HCT116 (cell line): ENCODE data around the gene CBL. TPM values are rescaled to one million over a fixed set of nuclear protein-coding genes. Genes with fewer than 3 reads are reported as not detected.

Experiments
- ATAC-seq: fragments of 200-7000 bp; cut with Tn5 transposase; 2 replicates; pipeline ENCODE4 v1.9.1; 2020; ENCODE audit warnings: mild to moderate bottlenecking, moderate library complexity
- BruUV-seq: library from RNA; stranded (reverse); fragments of 400-500 nt; replicated peaks from 2 replicates; lab custom pipeline; 2021; lab: Mats Ljungman, UMichigan
- CTCF ChIA-PET: fragments of 300-600 bp; sonication (Branson Sonifier 250); formaldehyde crosslinking; loops from one replicate; lab custom pipeline; 2021; ENCODE audit warnings: antibody characterized with exemption; lab: Charles Lee
- POLR2A ChIA-PET: fragments of 300-600, 350-600 bp; sonication (Branson Sonifier 250); formaldehyde crosslinking; loops from one replicate; lab custom pipeline; 2021; ENCODE audit warnings: antibody characterized with exemption; lab: Charles Lee
- RAD21 ChIA-PET, 2 experiments: fragments of 300-600 bp; sonication (Branson Sonifier 250); formaldehyde crosslinking; loops; one replicate each; lab custom pipeline; 2023; ENCODE audit warnings: low total read pairs in 2 of 2; ENCODE audit not compliant: uncharacterized antibody in 2 of 2, unreplicated experiment in 2 of 2, low non-redundant PET in 1 of 2; lab: Charles Lee
- DNase-seq: peaks from one replicate; pipeline ENCODE4 v3.0.0-alpha.2; 2010; ENCODE audit warnings: low read depth, low spot score
- H2AFZ ChIP-seq: fragments of 200-600 bp; shearing (Covaris generic), sonication (generic); 2 replicates; pipeline ENCODE4 v1.6.1; 2017; ENCODE audit warnings: low read depth, mixed run types, mixed read lengths, antibody characterized with exemption, low read length; ENCODE audit not compliant: poor library complexity, severe bottlenecking
- H3K27ac ChIP-seq: 2 replicates; pipeline ENCODE4 v1.5.1; 2012; ENCODE audit warnings: low read depth, low read length
- H3K27me3 ChIP-seq: fragments of 200-600 bp; sonication (generic); 2 replicates; pipeline ENCODE4 v1.6.1; 2016; ENCODE audit warnings: mixed run types, low read length, mixed read lengths; ENCODE audit not compliant: insufficient read depth
- H3K36me3 ChIP-seq, 2 experiments: fragments of 200-500 bp in 1 of 2; fragments of 200-600 bp in 1 of 2; sonication (Bioruptor generic) in 1 of 2; sonication (generic) in 1 of 2; 2 replicates each; pipeline versions ENCODE4 v1.5.1 to v1.6.1; 2014 to 2016; ENCODE audit warnings: low read length in 2 of 2, inconsistent platforms in 1 of 2, mixed read lengths in 1 of 2, mixed run types in 1 of 2; ENCODE audit not compliant: insufficient read depth in 2 of 2, control insufficient read depth in 1 of 2
- H3K4me1 ChIP-seq, 2 experiments: fragments of 200-600 bp in 1 of 2; sonication (generic) in 1 of 2; 2 replicates each; pipeline versions ENCODE4 v1.5.1 to v1.6.1; 2012 to 2017; ENCODE audit warnings: low read length in 2 of 2, inconsistent platforms in 1 of 2, mild to moderate bottlenecking in 1 of 2, mixed read lengths in 1 of 2, mixed run types in 1 of 2, moderate library complexity in 1 of 2; ENCODE audit not compliant: insufficient read depth in 2 of 2, control insufficient read depth in 1 of 2
- H3K4me2 ChIP-seq: fragments of 200-600 bp; sonication (generic); 2 replicates; pipeline ENCODE4 v1.6.1; 2017; ENCODE audit warnings: mixed run types, low read length, mixed read lengths
- H3K4me3 ChIP-seq, 2 experiments: fragments of 200-600 bp in 1 of 2; sonication (generic) in 1 of 2; replicated peaks in 1 of 2; 2 replicates each; pipeline ENCODE4 v1.5.1; 2011 to 2016; ENCODE audit warnings: low read length in 2 of 2, control low read depth in 1 of 2, low read depth in 1 of 2, mild to moderate bottlenecking in 1 of 2, mixed read lengths in 1 of 2, mixed run types in 1 of 2
- H3K79me2 ChIP-seq: fragments of 200-600 bp; sonication (generic); 2 replicates; pipeline ENCODE4 v1.6.1; 2017; ENCODE audit warnings: mild to moderate bottlenecking, mixed run types, low read length, moderate library complexity, mixed read lengths; ENCODE audit not compliant: insufficient read depth
- H3K9ac ChIP-seq: fragments of 200-600 bp; sonication (generic); 2 replicates; pipeline ENCODE4 v1.6.1; 2016; ENCODE audit warnings: low read length, mixed read lengths
- H3K9me2 ChIP-seq: fragments of 200-600 bp; sonication (generic), shearing (Covaris generic); 2 replicates; pipeline ENCODE4 v1.6.1; 2017; ENCODE audit warnings: mixed run types, mild to moderate bottlenecking, moderate library complexity; ENCODE audit not compliant: insufficient read depth
- H3K9me3 ChIP-seq, 2 experiments: fragments of 200-500 bp in 1 of 2; fragments of 200-600 bp in 1 of 2; sonication (Bioruptor generic) in 1 of 2; sonication (generic) in 1 of 2; 2 replicates each; pipeline ENCODE4 v1.6.1; 2014 to 2017; ENCODE audit warnings: low read length in 2 of 2, mixed read lengths in 2 of 2, inconsistent platforms in 1 of 2, low read depth in 1 of 2, mild to moderate bottlenecking in 1 of 2, mixed run types in 1 of 2, moderate library complexity in 1 of 2; ENCODE audit not compliant: control insufficient read depth in 1 of 2, insufficient read depth in 1 of 2
- H4K20me1 ChIP-seq: fragments of 200-600 bp; sonication (generic), shearing (Covaris generic); 2 replicates; pipeline ENCODE4 v1.6.1; 2017; ENCODE audit warnings: mixed run types, mild to moderate bottlenecking, moderate library complexity; ENCODE audit not compliant: insufficient read depth
- CEBPB ChIP-seq: IDR thresholded peaks from 2 replicates; pipeline ENCODE4 v1.6.1; 2012; ENCODE audit warnings: low read depth
- POLR2AphosphoS5 ChIP-seq: IDR thresholded peaks from 2 replicates; pipeline ENCODE4 v1.6.1; 2011; ENCODE audit warnings: mild to moderate bottlenecking, low read depth, low read length, moderate library complexity
- RAD21 ChIP-seq: IDR thresholded peaks from 2 replicates; pipeline ENCODE4 v1.6.1; 2012; ENCODE audit warnings: low read depth, mild to moderate bottlenecking
- SIN3A ChIP-seq: IDR thresholded peaks from 2 replicates; pipeline ENCODE4 v1.6.1; 2012; ENCODE audit warnings: low read depth
- TCF7L2 ChIP-seq: IDR thresholded peaks from 2 replicates; pipeline ENCODE4 v1.7.0; 2011; ENCODE audit warnings: borderline replicate concordance, inconsistent platforms; ENCODE audit not compliant: insufficient read depth, insufficient read length; ENCODE audit errors: extremely low read depth
- ZNF274 ChIP-seq: fragments of 200-500 bp; sonication (Bioruptor generic); IDR thresholded peaks from 2 replicates; pipeline ENCODE4 v1.6.1; 2014; ENCODE audit warnings: mild to moderate bottlenecking, low read depth, low read length, inconsistent platforms
- intact Hi-C: fragments of 100-400 bp; cut with micrococcal nuclease; formaldehyde crosslinking; loops from 2 replicates; pipeline ENCODE4 v1.10.0; 2022
- total RNA-seq: library from RNA; stranded (reverse); gene quantifications from one replicate; pipeline ENCODE4 v1.2.1, GENCODE V29; 2021; ENCODE audit not compliant: unreplicated experiment
- TF ChIP-seq, protein P1 (sequence below), 3 experiments: fragments of 200-600 bp in 1 of 3; sonication (generic) in 1 of 3; IDR thresholded peaks in 2 of 3; conservative IDR thresholded peaks in 1 of 3; 2 replicates each; pipeline ENCODE4 v1.5.1; 2012 to 2017; ENCODE audit warnings: low read depth in 2 of 3, low read length in 2 of 3, antibody characterized with exemption in 1 of 3, borderline replicate concordance in 1 of 3, control low read depth in 1 of 3, mild to moderate bottlenecking in 1 of 3, mixed read lengths in 1 of 3, mixed run types in 1 of 3, moderate library complexity in 1 of 3; ENCODE audit not compliant: insufficient read depth in 1 of 3
- TF ChIP-seq, protein P2 (sequence below): IDR thresholded peaks from 2 replicates; pipeline ENCODE4 v1.6.1; 2012

Gene CBL
- total RNA-seq, 1 experiment from 2014 or later: 31.1 TPM

DNA sequence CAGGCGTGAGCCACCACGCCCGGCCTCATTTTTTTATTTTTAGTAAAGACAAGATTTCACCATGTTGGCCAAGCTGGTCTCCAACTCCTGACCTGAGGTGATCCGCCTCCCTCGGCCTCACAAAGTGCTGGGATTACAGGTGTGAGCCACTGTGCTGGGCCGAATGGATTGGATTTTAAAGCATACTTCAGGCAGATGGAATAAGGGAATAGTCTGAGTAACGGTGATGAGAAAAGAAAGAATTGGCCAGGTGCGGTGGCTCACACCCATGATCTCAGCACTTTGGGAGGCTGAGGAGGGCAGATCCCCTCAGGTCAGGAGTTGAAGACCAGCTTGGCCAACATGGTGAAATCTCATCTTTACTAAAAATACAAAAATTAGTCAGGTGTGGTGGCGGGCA lies 2.1 kb upstream of the CBL start:
- Histone ChIP-seq H4K20me1 (no peaks in the 10 kb centered on the region), H3K9me2 (no peaks in the 10 kb centered on the region), H3K27ac (no peak overlapping the region), H3K36me3 (no peaks in the 10 kb centered on the region), H2AFZ (no peak overlapping the region), H3K4me3 (no peak overlapping the region), H3K4me1 (peaks cover 10 to 16% of the 10 kb centered on the region in 2 experiments), H3K9ac (no peak overlapping the region), H3K9me3 (no peaks in the 10 kb centered on the region), H3K4me2 (no peak overlapping the region), H3K27me3 (no peaks in the 10 kb centered on the region), H3K79me2 (peaks cover 24% of the 10 kb centered on the region)
- TF ChIP-seq RAD21 (no peak), ZNF274 (no peak), CEBPB (no peak), SIN3A (no peak), POLR2AphosphoS5 (no peak), TCF7L2 (no peak)
- TF ChIP-seq, protein P1, sequence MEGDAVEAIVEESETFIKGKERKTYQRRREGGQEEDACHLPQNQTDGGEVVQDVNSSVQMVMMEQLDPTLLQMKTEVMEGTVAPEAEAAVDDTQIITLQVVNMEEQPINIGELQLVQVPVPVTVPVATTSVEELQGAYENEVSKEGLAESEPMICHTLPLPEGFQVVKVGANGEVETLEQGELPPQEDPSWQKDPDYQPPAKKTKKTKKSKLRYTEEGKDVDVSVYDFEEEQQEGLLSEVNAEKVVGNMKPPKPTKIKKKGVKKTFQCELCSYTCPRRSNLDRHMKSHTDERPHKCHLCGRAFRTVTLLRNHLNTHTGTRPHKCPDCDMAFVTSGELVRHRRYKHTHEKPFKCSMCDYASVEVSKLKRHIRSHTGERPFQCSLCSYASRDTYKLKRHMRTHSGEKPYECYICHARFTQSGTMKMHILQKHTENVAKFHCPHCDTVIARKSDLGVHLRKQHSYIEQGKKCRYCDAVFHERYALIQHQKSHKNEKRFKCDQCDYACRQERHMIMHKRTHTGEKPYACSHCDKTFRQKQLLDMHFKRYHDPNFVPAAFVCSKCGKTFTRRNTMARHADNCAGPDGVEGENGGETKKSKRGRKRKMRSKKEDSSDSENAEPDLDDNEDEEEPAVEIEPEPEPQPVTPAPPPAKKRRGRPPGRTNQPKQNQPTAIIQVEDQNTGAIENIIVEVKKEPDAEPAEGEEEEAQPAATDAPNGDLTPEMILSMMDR (IDR thresholded peaks at IDR 0.05 in 2 of 3, conservative IDR thresholded peaks at IDR 0.05 in 1 of 3; ENCODE audit: borderline replicate concordance in 1 of 3, insufficient read depth in 1 of 3, low read depth in 2 of 3, low read length in 2 of 3): no peak
- TF ChIP-seq, protein P2, sequence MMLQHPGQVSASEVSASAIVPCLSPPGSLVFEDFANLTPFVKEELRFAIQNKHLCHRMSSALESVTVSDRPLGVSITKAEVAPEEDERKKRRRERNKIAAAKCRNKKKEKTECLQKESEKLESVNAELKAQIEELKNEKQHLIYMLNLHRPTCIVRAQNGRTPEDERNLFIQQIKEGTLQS: no peak
- ChIA-PET RAD21 (no interaction called here), CTCF (interaction anchor here (0.8 kb wide), 1 partner anchor 134 kb away, joined by 3 read pairs; no protein-coding TSS in a partner anchor), POLR2A (interaction anchor here (0.6 kb wide), 1 partner anchor 1297 kb away, joined by 3 read pairs; no protein-coding TSS in a partner anchor)
- BruUV-seq: no TSS peak
- intact Hi-C loops: no loop called here
- DNase-seq: no peak
- no peak for ATAC-seq
